K562 (cell line): ENCODE measurements around the gene BCL2L1. TPM values are rescaled to one million over a fixed set of nuclear protein-coding genes. Genes with fewer than 3 reads are reported as not detected.

Experiments
- ATAC-seq: fragments of 200-7000 bp; cut with Tn5 transposase; 3 replicates; pipeline ENCODE4 v1.9.1; 2020; ENCODE audit warnings: moderate library complexity
- BruUV-seq: library from RNA; stranded (reverse); fragments of 400-500 nt; replicated peaks from 2 replicates; lab custom pipeline; 2021; lab: Mats Ljungman, UMichigan
- CTCF ChIA-PET: fragments of 300-600 bp; formaldehyde crosslinking; extraction: SDS; loops from one replicate; lab custom pipeline; 2021; ENCODE audit warnings: low intra/inter-chr PET ratio; lab: Yijun Ruan, JAX
- POLR2A ChIA-PET: fragments of 300-600, 350-650 bp; sonication (Branson Sonifier 250); formaldehyde crosslinking; extraction: SDS; loops from one replicate; lab custom pipeline; 2021; ENCODE audit warnings: antibody characterized with exemption, inconsistent platforms; lab: Yijun Ruan, JAX
- DNase-seq, 4 experiments: peaks; one replicate each; pipeline versions ENCODE4 v3.0.0 to v3.0.0-alpha.2; 2011 to 2018; ENCODE audit warnings: low spot score in 3 of 4, mixed read lengths in 3 of 4; ENCODE audit errors: extremely low read depth in 1 of 4
- FAIRE-seq: peaks from 2 replicates; lab custom pipeline; 2011; peaks lifted over from hg19 to GRCh38; lab: Jason Lieb, UNC
- H2AFZ ChIP-seq: 2 replicates; pipeline ENCODE4 v1.6.0; 2011; ENCODE audit warnings: low read depth, low read length, control low read depth, inconsistent platforms
- H3K27ac ChIP-seq: fragments of 200-600 bp; 3 replicates; pipeline ENCODE4 v1.8.0; 2011; ENCODE audit warnings: low read depth, mild to moderate bottlenecking, control low read depth, inconsistent platforms, low read length, moderate library complexity, mixed read lengths; ENCODE audit errors: extremely low read depth
- H3K27me3 ChIP-seq, 2 experiments: fragments of 300-600 bp in 1 of 2; 2 replicates in 1 of 2; 3 replicates in 1 of 2; pipeline versions ENCODE4 v1.6.0 to v1.8.0; 2011; ENCODE audit warnings: inconsistent platforms in 2 of 2, low read length in 2 of 2, mild to moderate bottlenecking in 1 of 2, mixed read lengths in 1 of 2, moderate library complexity in 1 of 2; ENCODE audit not compliant: control insufficient read depth in 2 of 2, insufficient read depth in 2 of 2
- H3K36me3 ChIP-seq: fragments of 300-600 bp; 3 replicates; pipeline ENCODE4 v1.8.0; 2011; ENCODE audit warnings: mild to moderate bottlenecking, low read length, inconsistent platforms; ENCODE audit not compliant: control insufficient read depth, insufficient read depth
- H3K4me1 ChIP-seq, 2 experiments: fragments of 200-600 bp in 1 of 2; replicated peaks in 1 of 2; 2 replicates in 1 of 2; 3 replicates in 1 of 2; pipeline versions ENCODE4 v1.5.1 to v1.8.0; 2011; ENCODE audit warnings: inconsistent platforms in 2 of 2, low read length in 2 of 2, mild to moderate bottlenecking in 1 of 2, mixed read lengths in 1 of 2, moderate library complexity in 1 of 2; ENCODE audit not compliant: control insufficient read depth in 2 of 2, insufficient read depth in 2 of 2
- H3K4me2 ChIP-seq: 2 replicates; pipeline ENCODE4 v1.6.1; 2011; ENCODE audit warnings: low read length, control low read depth, inconsistent platforms, mixed read lengths; ENCODE audit not compliant: insufficient read depth
- H3K4me3 ChIP-seq: fragments of 200-600 bp; sonication (generic), shearing (Covaris generic); 2 replicates; pipeline ENCODE4 v1.5.1; 2016; ENCODE audit warnings: control low read depth, inconsistent platforms
- H3K79me2 ChIP-seq: fragments of 200-600 bp; 3 replicates; pipeline ENCODE4 v1.8.0; 2011; ENCODE audit warnings: low read length, inconsistent platforms; ENCODE audit not compliant: control insufficient read depth, insufficient read depth
- H3K9ac ChIP-seq, 2 experiments: 2 replicates each; pipeline versions ENCODE4 v1.6.0 to v1.6.1; 2011; ENCODE audit warnings: low read depth in 2 of 2, low read length in 2 of 2, control low read depth in 1 of 2, inconsistent platforms in 1 of 2, mild to moderate bottlenecking in 1 of 2, mixed read lengths in 1 of 2; ENCODE audit not compliant: insufficient read depth in 1 of 2
- H3K9me1 ChIP-seq: one replicate; pipeline ENCODE4 v1.6.0; 2011; ENCODE audit warnings: inconsistent platforms, mild to moderate bottlenecking, low read length, moderate library complexity; ENCODE audit not compliant: control insufficient read depth, insufficient read depth
- H3K9me3 ChIP-seq: replicated peaks from 2 replicates; pipeline ENCODE4 v1.5.1; 2011; ENCODE audit warnings: low read depth, low read length, inconsistent platforms; ENCODE audit not compliant: control insufficient read depth, insufficient read depth
- H4K20me1 ChIP-seq: replicated peaks from 2 replicates; pipeline ENCODE4 v1.6.1; 2011; ENCODE audit warnings: low read length, inconsistent platforms, mixed read lengths; ENCODE audit not compliant: control insufficient read depth, insufficient read depth
- ADNP ChIP-seq: fragments of 200-800 bp; sonication (Bioruptor generic); IDR thresholded peaks from 2 replicates; pipeline ENCODE4 v1.6.1; 2016; ENCODE audit warnings: missing genetic modification characterization, missing compliant biosample characterization
- CREM ChIP-seq: IDR thresholded peaks from 2 replicates; pipeline ENCODE4 v1.6.1; 2014; ENCODE audit warnings: antibody characterized with exemption, low read depth
- DMBX1 ChIP-seq: fragments of 250-450 bp; sonication (Bioruptor Pico); IDR thresholded peaks from 2 replicates; pipeline ENCODE4 v1.8.0; 2022; ENCODE audit warnings: inconsistent platforms, mild to moderate bottlenecking, moderate library complexity, borderline replicate concordance
- E2F8 ChIP-seq: fragments of 450-650 bp; IDR thresholded peaks from 2 replicates; pipeline ENCODE4 v1.7.1; 2018; ENCODE audit warnings: mild to moderate bottlenecking, low read depth; ENCODE audit not compliant: partially characterized antibody
- FOXA1 ChIP-seq: fragments of 450-650 bp; IDR thresholded peaks from 2 replicates; pipeline ENCODE4 v1.6.1; 2016; ENCODE audit warnings: mild to moderate bottlenecking, borderline replicate concordance
- HNRNPL ChIP-seq: fragments of 200-400 bp; formaldehyde crosslinking; IDR thresholded peaks from 2 replicates; pipeline ENCODE4 v1.6.1; 2017; ENCODE audit warnings: low read depth, mild to moderate bottlenecking, low read length
- KAT7 ChIP-seq: sonication (generic); formaldehyde crosslinking; IDR thresholded peaks from 2 replicates; pipeline ENCODE4 v1.8.0; 2022; ENCODE audit warnings: missing genetic modification reagents, mild to moderate bottlenecking, borderline replicate concordance
- KLF1 ChIP-seq: fragments of 450-650 bp; IDR thresholded peaks from 2 replicates; pipeline ENCODE4 v1.6.1; 2016; ENCODE audit warnings: missing genetic modification characterization, missing compliant biosample characterization
- MECOM ChIP-seq: fragments of 250-450 bp; sonication (Bioruptor Pico); IDR thresholded peaks from 2 replicates; pipeline ENCODE4 v1.8.0; 2022; ENCODE audit warnings: inconsistent platforms
- PRPF4 ChIP-seq: fragments of 200-400 bp; formaldehyde crosslinking; IDR thresholded peaks from one replicate; pipeline ENCODE4 v1.6.1; 2017; ENCODE audit warnings: low read length, low read depth, mild to moderate bottlenecking; ENCODE audit not compliant: insufficient read depth, poor library complexity, severe bottlenecking
- RBM17 ChIP-seq: fragments of 200-400 bp; formaldehyde crosslinking; IDR thresholded peaks from 2 replicates; pipeline ENCODE4 v1.6.1; 2017; ENCODE audit warnings: low read depth, mild to moderate bottlenecking, low read length, borderline replicate concordance
- SP1 ChIP-seq: sonication (generic); formaldehyde crosslinking; IDR thresholded peaks from 2 replicates; pipeline ENCODE4 v1.8.1; 2022; ENCODE audit warnings: mild to moderate bottlenecking, missing genetic modification reagents
- ZNF175 ChIP-seq: fragments of 200-800 bp; sonication (Bioruptor generic); IDR thresholded peaks from 2 replicates; pipeline ENCODE4 v1.6.1; 2016; ENCODE audit warnings: low read depth, mild to moderate bottlenecking, missing genetic modification characterization, missing compliant biosample characterization
- WGBS: fragments of 100-300 bp; shearing (Covaris generic); methylation state at CpG from one replicate; pipeline ENCODE4 v1.1.6; 2016; ENCODE audit warnings: low coverage, mixed read lengths; ENCODE audit not compliant: insufficient coverage; ENCODE audit errors: missing lambda C conversion rate; 5-methylcytosine and 5-hydroxymethylcytosine counted together
- in situ Hi-C: fragments of 300-500 bp; cut with MboI; formaldehyde crosslinking; loops from 4 replicates; pipeline ENCODE4 v1.15.0; 2018; ENCODE audit warnings: inconsistent platforms, mixed read lengths
- intact Hi-C: fragments of 100-400 bp; cut with micrococcal nuclease; formaldehyde crosslinking; loops from 2 replicates; pipeline ENCODE4 v1.14.2; 2022
- polyA plus RNA-seq, 8 experiments: library from polyadenylated mRNA; depleted of rRNA in 4 of 8; stranded (reverse) in 5 of 8; unstranded in 3 of 8; fragments of >200 nt; fragmentation: Nextera tagmentation in 2 of 8; fragmentation: Illumina TruSeq in 1 of 8; extraction: Ambion mirVana in 2 of 8; extraction: Trizol in 1 of 8; gene quantifications; 2 replicates each; pipeline versions ENCODE4 v1.2.1 to v1.2.3, GENCODE V29; 2011 to 2014; ENCODE audit warnings: inconsistent platforms in 1 of 8, missing spikeins in 1 of 8
- total RNA-seq, 7 experiments: library from RNA; depleted of rRNA in 6 of 7; stranded (reverse); fragments of >200 nt in 6 of 7; fragmentation: Illumina TruSeq in 2 of 7; extraction: Trizol in 2 of 7; gene quantifications; 2 replicates each; pipeline versions ENCODE4 v1.2.1 to v1.2.3, GENCODE V29; 2011 to 2021; ENCODE audit warnings: low replicate concordance in 1 of 7
- TF ChIP-seq, protein P1 (sequence below): fragments of 250-450 bp; sonication (Bioruptor Pico); IDR thresholded peaks from 2 replicates; pipeline ENCODE4 v1.9.0; 2021; ENCODE audit warnings: mild to moderate bottlenecking
- TF ChIP-seq, protein P2 (sequence below): fragments of 450-650 bp; IDR thresholded peaks from 2 replicates; pipeline ENCODE4 v1.6.1; 2016; ENCODE audit warnings: mild to moderate bottlenecking

Gene BCL2L1
- total and polyA plus RNA-seq, 9 of the 15 experiments (the other 6 are each of a cell fraction or from before 2014, with no cell fraction given): 3.3 to 182 (median 120) TPM

DNA sequence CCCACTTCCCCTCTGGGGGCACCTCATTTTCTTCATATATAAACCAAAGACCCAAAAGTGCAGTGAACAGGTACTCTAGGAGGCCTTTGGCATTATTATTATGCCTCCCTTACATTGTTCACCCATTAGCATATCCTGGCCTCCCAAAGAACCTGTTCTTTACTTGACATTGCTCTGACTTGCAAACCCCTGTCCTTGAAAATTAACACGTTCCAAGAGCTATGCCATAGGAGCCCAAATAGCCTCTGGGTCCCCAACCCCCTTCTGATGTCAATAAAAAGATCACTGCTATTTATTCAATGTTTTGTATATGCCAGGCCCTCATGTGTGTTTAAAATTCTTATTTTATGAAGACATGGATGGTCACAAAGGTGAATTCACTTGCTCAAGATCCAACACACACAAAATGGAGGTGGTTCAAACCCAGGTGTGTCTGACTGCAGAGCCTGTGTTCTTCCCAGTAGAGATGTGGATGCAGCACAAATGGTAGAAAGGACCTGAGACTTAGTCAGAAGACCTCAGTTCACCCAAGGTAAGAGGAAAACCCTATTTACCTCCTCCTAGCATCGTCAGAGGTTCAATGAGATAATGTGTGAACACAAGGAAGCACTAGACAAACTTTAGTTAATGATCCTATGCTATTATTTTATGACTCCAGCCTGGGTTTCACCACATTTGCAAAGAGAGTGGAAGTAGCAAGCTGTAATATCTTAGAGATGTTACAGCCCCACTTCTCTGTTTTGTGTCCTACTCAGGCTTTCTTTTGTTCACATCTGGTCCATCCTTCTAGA, 36.6 kb downstream of the BCL2L1 start:
- POLR2A ChIA-PET: interaction anchor here (0.9 to 3.7 kb wide), 9 partner anchors 9 to 81 kb away, joined by 3 to 23 read pairs (median 5); partner anchors contain the start of gene ID1
- Histone ChIP-seq H3K27ac (peak overlapping the region; percentile 66), H4K20me1 (no peaks in the 10 kb centered on the region), H3K4me2 (peak overlapping the region; percentile 39), H3K9me3 (no peaks in the 10 kb centered on the region), H2AFZ (no peak overlapping the region), H3K79me2 (peaks cover 98% of the 10 kb centered on the region), H3K4me1 (peaks cover 33 to 68% of the 10 kb centered on the region in 2 experiments), H3K27me3 (no peaks in the 10 kb centered on the region), H3K9me1 (no peaks in the 10 kb centered on the region), H3K9ac (peak overlapping the region in 1 of 2 experiments; percentile 53; a peak in 1 of 4 replicates), H3K4me3 (no peak overlapping the region), H3K36me3 (peaks cover 81% of the 10 kb centered on the region)
- in situ Hi-C loops: no loop called here
- ATAC-seq: peak; percentile 3; the same call in 2 of the 3 replicates
- WGBS: 24% methylated on average over 2 of the region's 2 CpGs
- no peak for FAIRE-seq
- intact Hi-C loops: no loop called here
- no peak for TF ChIP-seq ZNF175 (CRISPR knock-in tag)
- TF ChIP-seq SP1 (CRISPR knock-in tag): no peak
- TF ChIP-seq KAT7 (CRISPR knock-in tag): peak; percentile 18; the same call in 1 of the 2 replicates
- TF ChIP-seq PRPF4: no peak
- 0 out of 2 replicates have a peak, but pooled peaks have one; percentile 10 for TF ChIP-seq MECOM (CRISPR knock-in tag)
- no peak for TF ChIP-seq RBM17
- TF ChIP-seq DMBX1 (CRISPR knock-in tag): no peak
- no peak for TF ChIP-seq E2F8
- TF ChIP-seq, protein P1, sequence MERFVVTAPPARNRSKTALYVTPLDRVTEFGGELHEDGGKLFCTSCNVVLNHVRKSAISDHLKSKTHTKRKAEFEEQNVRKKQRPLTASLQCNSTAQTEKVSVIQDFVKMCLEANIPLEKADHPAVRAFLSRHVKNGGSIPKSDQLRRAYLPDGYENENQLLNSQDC (CRISPR knock-in tag): no peak
- no peak for TF ChIP-seq KLF1 (tag)
- TF ChIP-seq, protein P2, sequence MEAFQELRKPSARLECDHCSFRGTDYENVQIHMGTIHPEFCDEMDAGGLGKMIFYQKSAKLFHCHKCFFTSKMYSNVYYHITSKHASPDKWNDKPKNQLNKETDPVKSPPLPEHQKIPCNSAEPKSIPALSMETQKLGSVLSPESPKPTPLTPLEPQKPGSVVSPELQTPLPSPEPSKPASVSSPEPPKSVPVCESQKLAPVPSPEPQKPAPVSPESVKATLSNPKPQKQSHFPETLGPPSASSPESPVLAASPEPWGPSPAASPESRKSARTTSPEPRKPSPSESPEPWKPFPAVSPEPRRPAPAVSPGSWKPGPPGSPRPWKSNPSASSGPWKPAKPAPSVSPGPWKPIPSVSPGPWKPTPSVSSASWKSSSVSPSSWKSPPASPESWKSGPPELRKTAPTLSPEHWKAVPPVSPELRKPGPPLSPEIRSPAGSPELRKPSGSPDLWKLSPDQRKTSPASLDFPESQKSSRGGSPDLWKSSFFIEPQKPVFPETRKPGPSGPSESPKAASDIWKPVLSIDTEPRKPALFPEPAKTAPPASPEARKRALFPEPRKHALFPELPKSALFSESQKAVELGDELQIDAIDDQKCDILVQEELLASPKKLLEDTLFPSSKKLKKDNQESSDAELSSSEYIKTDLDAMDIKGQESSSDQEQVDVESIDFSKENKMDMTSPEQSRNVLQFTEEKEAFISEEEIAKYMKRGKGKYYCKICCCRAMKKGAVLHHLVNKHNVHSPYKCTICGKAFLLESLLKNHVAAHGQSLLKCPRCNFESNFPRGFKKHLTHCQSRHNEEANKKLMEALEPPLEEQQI: no peak
- TF ChIP-seq ADNP (tag): no peak
- no peak for TF ChIP-seq FOXA1
- TF ChIP-seq HNRNPL: no peak
- TF ChIP-seq CREM: no peak
- no peak for DNase-seq
- CTCF ChIA-PET: no interaction called here
- no TSS peak for BruUV-seq
